ENCODE data around the gene DHRS4. TPM values are rescaled to one million over a fixed set of nuclear protein-coding genes. Genes with fewer than 3 reads are reported as not detected.

Gene DHRS4
- total and polyA plus RNA-seq, 2 of the 13 experiments (the other 11 are each of a cell fraction or from before 2014, with no cell fraction given): 23.9 to 45.1 TPM

GRCh38 chr14:23969481-23970282 lies 16.1 kb downstream of the DHRS4 start (continued):
- 0 out of 2 replicates have a peak, but pooled peaks have one; percentile 57 for TF ChIP-seq AFF4 (CRISPR knock-in tag; IDR thresholded peaks at IDR 0.05)
- 0 out of 2 replicates have a peak, but pooled peaks have one; percentile 48 for TF ChIP-seq ZNF564 (CRISPR knock-in tag; IDR thresholded peaks at IDR 0.05)
- peak; percentile 70; the same call in 1 of the 2 replicates for TF ChIP-seq HMGXB3 (CRISPR knock-in tag; IDR thresholded peaks at IDR 0.05; ENCODE audit: borderline replicate concordance)
- 0 out of 2 replicates have a peak, but pooled peaks have one; percentile 47 for TF ChIP-seq CENPT (CRISPR knock-in tag; IDR thresholded peaks at IDR 0.05; ENCODE audit: low read depth)
- TF ChIP-seq MIER2 (CRISPR knock-in tag; IDR thresholded peaks at IDR 0.05): peak; percentile 70; the same call in 1 of the 2 replicates
- peak; percentile 47 for TF ChIP-seq TEAD3 (CRISPR knock-in tag; optimal IDR thresholded peaks at IDR 0.05; ENCODE audit: borderline replicate concordance)
- peak; percentile 69 for TF ChIP-seq ELF3 (CRISPR knock-in tag; IDR thresholded peaks at IDR 0.05)
- peak; percentile 77 for TF ChIP-seq ATF7-NPFF (CRISPR knock-in tag; IDR thresholded peaks at IDR 0.05; ENCODE audit: low read depth)
- peak; percentile 69; the same call in 1 of the 2 replicates for TF ChIP-seq SMAD3 (CRISPR knock-in tag; IDR thresholded peaks at IDR 0.05)
- TF ChIP-seq ZNF234 (CRISPR knock-in tag; conservative IDR thresholded peaks at IDR 0.05): peak; percentile 71; the same call in 1 of the 2 replicates
- peak; percentile 94; the same call in 1 of the 2 replicates for TF ChIP-seq ZFP90 (CRISPR knock-in tag; IDR thresholded peaks at IDR 0.05; ENCODE audit: borderline replicate concordance)
- 0 out of 2 replicates have a peak, but pooled peaks have one; percentile 47 for TF ChIP-seq WIZ (CRISPR knock-in tag; IDR thresholded peaks at IDR 0.05)
- TF ChIP-seq ZBTB4 (CRISPR knock-in tag; IDR thresholded peaks at IDR 0.05; ENCODE audit: borderline replicate concordance): peak; percentile 51; the same call in 1 of the 2 replicates
- peak; percentile 80; the same call in 1 of the 2 replicates for TF ChIP-seq CSRNP1 (CRISPR knock-in tag; IDR thresholded peaks at IDR 0.05)
